Activated T-helper 17 cell treated with anti-CD3 and anti-CD28 coated beads, Interleukin-2, amount 50 U/mL, for 72 hours (primary cell): ENCODE data around the gene IDH3G. TPM values are rescaled to one million over a fixed set of nuclear protein-coding genes. Genes with fewer than 3 reads are reported as not detected.
"Not testable (repeated sequence)": the region's sequence is repeated elsewhere in the genome, so short reads cannot be mapped to it uniquely, and the experiment has no call there.

Source experiments
- ATAC-seq: fragments of 150-1000 bp; cut with Tn5 transposase; replicated peaks from 2 replicates; pipeline ENCODE4 v1.10.0; 2021; ENCODE audit warnings: mild to moderate bottlenecking, moderate library complexity
- H3K27ac Mint-ChIP-seq: one replicate; pipeline ENCODE4 v1.8.0; 2022; ENCODE audit warnings: mixed read lengths
- H3K27me3 Mint-ChIP-seq: one replicate; pipeline ENCODE4 v1.8.0; 2022; ENCODE audit warnings: mixed read lengths
- H3K36me3 Mint-ChIP-seq: one replicate; pipeline ENCODE4 v1.8.0; 2022; ENCODE audit warnings: low read depth, mild to moderate bottlenecking, mixed read lengths
- H3K4me1 Mint-ChIP-seq: one replicate; pipeline ENCODE4 v1.8.0; 2022; ENCODE audit warnings: mixed read lengths
- H3K4me3 Mint-ChIP-seq: one replicate; pipeline ENCODE4 v1.8.0; 2022; ENCODE audit warnings: mild to moderate bottlenecking, mixed read lengths
- H3K9me3 Mint-ChIP-seq: one replicate; pipeline ENCODE4 v1.8.0; 2022; ENCODE audit warnings: mixed read lengths
- total RNA-seq, 2 donors: library from RNA; stranded (reverse); gene quantifications; one replicate each; pipeline ENCODE4 v1.2.3, GENCODE V29; 2022

The IDH3G gene
- total RNA-seq, 2 donors from 2014 or later: 62.0 to 82.2 TPM

DNA sequence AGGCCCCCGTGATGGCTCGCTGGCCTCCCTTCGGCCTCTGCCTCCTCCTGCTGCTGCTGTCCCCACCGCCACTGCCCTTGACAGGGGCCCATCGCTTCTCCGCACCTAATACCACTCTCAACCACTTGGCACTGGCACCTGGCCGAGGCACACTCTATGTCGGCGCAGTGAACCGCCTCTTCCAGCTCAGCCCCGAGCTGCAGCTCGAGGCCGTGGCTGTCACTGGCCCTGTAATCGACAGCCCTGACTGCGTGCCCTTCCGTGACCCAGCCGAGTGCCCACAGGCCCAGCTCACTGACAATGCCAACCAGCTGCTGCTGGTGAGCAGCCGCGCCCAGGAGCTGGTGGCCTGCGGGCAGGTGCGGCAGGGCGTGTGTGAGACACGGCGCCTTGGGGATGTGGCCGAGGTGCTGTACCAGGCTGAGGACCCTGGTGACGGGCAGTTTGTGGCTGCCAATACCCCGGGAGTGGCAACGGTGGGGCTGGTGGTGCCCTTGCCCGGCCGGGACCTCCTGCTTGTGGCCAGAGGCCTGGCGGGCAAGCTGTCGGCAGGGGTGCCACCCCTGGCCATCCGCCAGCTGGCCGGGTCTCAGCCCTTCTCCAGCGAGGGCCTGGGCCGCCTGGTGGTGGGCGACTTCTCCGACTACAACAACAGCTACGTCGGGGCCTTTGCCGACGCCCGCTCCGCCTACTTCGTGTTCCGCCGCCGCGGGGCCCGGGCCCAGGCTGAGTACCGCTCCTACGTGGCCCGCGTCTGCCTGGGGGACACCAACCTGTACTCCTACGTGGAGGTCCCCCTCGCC, 27.1 kb downstream of the IDH3G start:
- no peak overlapping the region for H3K27ac Mint-ChIP-seq
- H3K4me3 Mint-ChIP-seq: peak overlapping the region; percentile 34
- H3K27me3 Mint-ChIP-seq: no peaks in the 10 kb centered on the region
- no peaks in the 10 kb centered on the region for H3K4me1 Mint-ChIP-seq
- no peaks in the 10 kb centered on the region for H3K36me3 Mint-ChIP-seq
- no peak for ATAC-seq
- no peaks in the 10 kb centered on the region for H3K9me3 Mint-ChIP-seq

DNA sequence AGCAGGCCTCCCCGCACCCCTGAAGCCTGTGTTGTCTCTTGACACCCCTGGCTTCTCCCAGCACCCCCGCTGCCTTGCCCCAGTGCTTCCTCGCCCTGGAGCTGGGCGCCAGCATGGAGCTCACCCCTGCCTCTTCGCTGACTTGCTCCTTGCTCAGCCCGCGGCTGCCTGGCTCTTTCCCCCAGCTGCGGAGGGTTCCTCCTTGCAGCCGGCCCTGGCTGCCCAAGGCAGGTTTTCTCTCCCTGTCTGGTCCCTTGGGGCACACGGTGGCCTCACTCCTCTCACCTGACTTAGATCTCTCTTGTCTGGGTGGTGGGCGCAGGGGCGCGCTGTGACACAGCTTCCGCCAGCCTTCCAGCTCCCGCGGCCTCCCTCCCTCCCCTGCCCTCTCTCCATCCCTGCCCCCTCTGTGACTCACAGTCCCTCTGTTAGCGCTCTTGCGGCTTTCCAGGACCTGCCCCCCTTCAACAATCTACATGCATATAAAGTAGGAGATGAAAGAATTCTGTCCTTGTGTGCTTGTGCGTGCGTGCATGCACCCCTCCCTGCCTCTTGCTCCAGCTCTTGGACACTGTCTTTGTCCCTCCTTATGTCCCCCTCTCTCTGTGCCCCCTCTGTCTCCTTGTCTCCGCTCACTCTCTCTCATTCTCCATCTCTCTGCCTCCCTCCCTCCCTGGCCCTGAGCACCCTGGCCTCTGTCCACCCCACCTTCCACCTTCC, 27.9 kb downstream of the IDH3G start:
- Mint-ChIP-seq H3K27me3 (no peaks in the 10 kb centered on the region), H3K4me3 (peak overlapping the region; percentile 34), H3K36me3 (no peaks in the 10 kb centered on the region), H3K9me3 (no peaks in the 10 kb centered on the region), H3K27ac (no peak overlapping the region), H3K4me1 (no peaks in the 10 kb centered on the region)
- peak; percentile 64 for ATAC-seq

GRCh38 chrX:153765138-153766079, 28.8 kb downstream of the IDH3G start:
- H3K27ac Mint-ChIP-seq: no peak overlapping the region
- no peaks in the 10 kb centered on the region for H3K4me1 Mint-ChIP-seq
- no peak overlapping the region for H3K4me3 Mint-ChIP-seq
- no peaks in the 10 kb centered on the region for H3K27me3 Mint-ChIP-seq
- no peaks in the 10 kb centered on the region for H3K36me3 Mint-ChIP-seq
- H3K9me3 Mint-ChIP-seq: no peaks in the 10 kb centered on the region
- ATAC-seq: no peak

GRCh38 chrX:153764786-153765137, 29.4 kb downstream of the IDH3G start:
- no peak for ATAC-seq
- no peaks in the 10 kb centered on the region for H3K27me3 Mint-ChIP-seq
- no peaks in the 10 kb centered on the region for H3K9me3 Mint-ChIP-seq
- H3K27ac Mint-ChIP-seq: no peak overlapping the region
- no peak overlapping the region for H3K4me3 Mint-ChIP-seq
- no peaks in the 10 kb centered on the region for H3K36me3 Mint-ChIP-seq
- no peaks in the 10 kb centered on the region for H3K4me1 Mint-ChIP-seq

DNA sequence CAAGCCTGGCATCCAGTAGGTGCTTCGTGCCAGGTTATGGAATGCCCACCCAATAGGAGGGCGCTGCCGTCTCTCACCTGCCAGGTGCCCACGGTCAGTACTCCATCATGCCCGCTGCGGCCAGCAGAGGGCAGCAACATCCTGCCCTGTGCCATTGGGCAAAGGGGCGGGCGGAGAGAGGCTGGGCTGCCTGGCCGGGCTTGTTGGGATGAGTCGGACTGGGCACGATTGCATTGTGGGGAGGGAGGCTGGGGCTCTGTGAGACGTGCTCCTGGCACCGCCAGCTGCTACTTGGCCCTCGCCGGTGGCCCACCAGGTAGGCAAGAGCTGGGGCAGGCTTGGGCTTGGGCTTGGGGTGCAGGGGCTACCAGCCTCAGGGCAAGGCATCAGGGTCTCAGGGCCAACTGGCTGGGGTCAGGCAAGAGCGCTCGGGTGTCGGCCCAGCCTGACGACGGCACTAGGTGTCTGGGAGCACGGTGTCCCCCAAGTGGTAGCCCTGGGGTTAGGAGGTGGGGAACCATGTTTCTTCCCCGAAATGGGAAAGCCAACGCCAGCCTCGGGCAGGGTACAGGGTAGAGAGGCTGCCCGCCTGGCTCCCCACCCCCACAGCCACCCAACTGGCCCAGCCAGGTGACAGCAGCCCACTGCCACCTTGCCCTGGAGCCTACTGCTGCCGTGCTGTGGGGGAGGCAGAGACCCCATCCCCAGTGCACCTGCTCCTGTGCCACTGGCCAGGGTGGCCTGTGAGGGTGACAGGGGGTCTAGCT, 30.0 kb downstream of the IDH3G start, which contains the start of gene PLXNB3:
PLXNB3 (plus strand) TSS at position 261 of the 767 bp plus-strand sequence. CDS start 1,287 bp downstream, outside the sequence.
- peak; percentile 94 for ATAC-seq
- H3K4me3 Mint-ChIP-seq: peak within 1 kb of the TSS; percentile 39
- no peaks in the 10 kb centered on the region for H3K36me3 Mint-ChIP-seq
- H3K9me3 Mint-ChIP-seq: no peaks in the 10 kb centered on the region
- no peaks in the 10 kb centered on the region for H3K27me3 Mint-ChIP-seq
- H3K27ac Mint-ChIP-seq: peak within 1 kb of the TSS; percentile 54
- H3K4me1 Mint-ChIP-seq: no peaks in the 10 kb centered on the region

- Mint-ChIP-seq H3K4me1 (no peaks in the 10 kb centered on the region), H3K27me3 (no peaks in the 10 kb centered on the region), H3K9me3 (no peaks in the 10 kb centered on the region), H3K4me3 (no peak overlapping the region), H3K36me3 (no peaks in the 10 kb centered on the region), H3K27ac (peak overlapping the region; percentile 54)
- no peak for ATAC-seq
Observed at GRCh38 chrX:153763298-153763932, 30.8 kb downstream of the IDH3G start.

- Mint-ChIP-seq H3K4me3 (no peak overlapping the region), H3K27me3 (no peaks in the 10 kb centered on the region), H3K9me3 (no peaks in the 10 kb centered on the region), H3K4me1 (no peaks in the 10 kb centered on the region), H3K36me3 (no peaks in the 10 kb centered on the region), H3K27ac (no peak overlapping the region)
- ATAC-seq: no peak
Observed at GRCh38 chrX:153762626-153763173, 31.5 kb downstream of the IDH3G start.

GRCh38 chrX:153761863-153762262, 32.3 kb downstream of the IDH3G start:
- no peak for ATAC-seq
- no peaks in the 10 kb centered on the region for H3K9me3 Mint-ChIP-seq
- no peaks in the 10 kb centered on the region for H3K27me3 Mint-ChIP-seq
- H3K4me3 Mint-ChIP-seq: no peak overlapping the region
- H3K4me1 Mint-ChIP-seq: no peaks in the 10 kb centered on the region
- H3K36me3 Mint-ChIP-seq: no peaks in the 10 kb centered on the region
- no peak overlapping the region for H3K27ac Mint-ChIP-seq

- H3K27me3 Mint-ChIP-seq: no peaks in the 10 kb centered on the region
- H3K4me1 Mint-ChIP-seq: no peaks in the 10 kb centered on the region
- no peaks in the 10 kb centered on the region for H3K36me3 Mint-ChIP-seq
- no peak overlapping the region for H3K27ac Mint-ChIP-seq
- ATAC-seq: no peak
- no peaks in the 10 kb centered on the region for H3K9me3 Mint-ChIP-seq
- H3K4me3 Mint-ChIP-seq: no peak overlapping the region
Observed at GRCh38 chrX:153755136-153755535, 39.0 kb downstream of the IDH3G start.

- Mint-ChIP-seq H3K4me1 (peaks cover 4% of the 10 kb centered on the region), H3K36me3 (no peaks in the 10 kb centered on the region), H3K9me3 (no peaks in the 10 kb centered on the region), H3K27me3 (no peaks in the 10 kb centered on the region), H3K4me3 (no peak overlapping the region), H3K27ac (no peak overlapping the region)
- no peak for ATAC-seq
Observed at GRCh38 chrX:153750127-153750774, 43.9 kb downstream of the IDH3G start.

DNA sequence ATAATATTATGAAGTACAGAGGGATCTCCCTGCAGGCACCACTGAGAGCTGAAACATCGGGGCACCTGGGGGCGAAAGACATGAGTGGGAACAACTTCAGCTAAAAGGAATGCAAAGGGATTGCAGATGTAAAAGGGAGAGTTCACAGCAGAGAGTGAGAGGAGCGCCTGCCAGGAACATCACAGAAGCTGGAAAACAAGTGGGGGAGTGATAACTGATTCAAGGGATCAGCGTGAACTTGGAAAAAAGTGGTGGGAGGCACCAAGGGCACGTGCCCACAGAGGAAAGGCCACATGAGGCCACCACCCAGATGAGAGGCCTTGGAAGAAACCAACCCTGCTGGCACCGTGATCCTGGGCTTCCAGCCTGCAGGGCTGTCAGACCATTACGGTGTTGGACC, 45.2 kb downstream of the IDH3G start:
- not testable (repeated sequence) for H3K4me1 Mint-ChIP-seq, H3K9me3 Mint-ChIP-seq, H3K27me3 Mint-ChIP-seq, H3K36me3 Mint-ChIP-seq, H3K4me3 Mint-ChIP-seq, ATAC-seq, H3K27ac Mint-ChIP-seq

DNA sequence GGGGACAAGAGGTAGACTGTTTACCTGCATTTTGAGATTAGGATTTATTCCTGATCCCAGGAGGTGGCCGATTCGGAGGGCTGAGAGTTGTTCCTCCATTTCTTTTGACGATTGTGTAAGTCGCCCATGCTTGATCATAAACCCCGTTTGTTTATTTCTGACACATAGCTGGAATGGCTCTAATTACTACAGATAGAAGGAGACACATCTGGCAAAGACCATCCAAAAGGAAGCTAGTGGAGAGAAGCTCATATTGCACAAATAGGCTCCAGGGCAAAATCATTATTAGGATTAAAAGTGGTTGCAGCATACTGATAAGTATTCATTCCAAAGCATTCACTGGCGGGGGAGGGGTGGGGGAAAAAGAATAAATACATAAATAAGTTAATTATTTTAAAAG, 47.2 kb downstream of the IDH3G start:
- H3K4me3 Mint-ChIP-seq, ATAC-seq, H3K36me3 Mint-ChIP-seq, H3K9me3 Mint-ChIP-seq, H3K27me3 Mint-ChIP-seq, H3K4me1 Mint-ChIP-seq, H3K27ac Mint-ChIP-seq: not testable (repeated sequence)

DNA sequence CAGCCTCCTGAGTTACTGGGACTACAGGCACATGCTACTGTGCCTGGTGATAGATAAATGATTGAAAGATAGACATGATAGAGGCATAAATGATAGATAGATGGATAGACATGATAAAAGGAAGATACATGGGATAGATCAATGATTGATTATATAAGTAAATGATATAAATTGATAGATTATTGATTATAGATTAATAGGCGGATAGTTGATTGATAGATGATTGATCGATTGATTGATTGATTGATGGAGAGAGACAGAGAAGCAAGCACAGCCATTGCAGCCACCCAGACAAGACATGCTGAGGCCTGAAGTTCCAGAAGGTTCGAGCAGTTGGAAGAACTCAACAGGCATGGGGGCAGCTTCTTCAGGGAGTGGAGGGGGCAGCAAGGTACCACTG, 47.8 kb downstream of the IDH3G start:
- Mint-ChIP-seq H3K9me3 (no peaks in the 10 kb centered on the region), H3K27me3 (no peaks in the 10 kb centered on the region)
- ATAC-seq: no peak

More for the DNA sequence above, 47.8 kb downstream of the IDH3G start:
- H3K4me1 Mint-ChIP-seq: peaks cover 4% of the 10 kb centered on the region
- H3K36me3 Mint-ChIP-seq: no peaks in the 10 kb centered on the region
- no peak overlapping the region for H3K27ac Mint-ChIP-seq
- H3K4me3 Mint-ChIP-seq: no peak overlapping the region
